GM13976 (cell line): Measurements from ENCODE around the gene PRKCH.
"Not testable (repeated sequence)": the region's sequence is repeated elsewhere in the genome, so short reads cannot be mapped to it uniquely, and the experiment has no call there.

ENCODE experiments used
- DNase-seq: peaks from one replicate; pipeline ENCODE4 v3.0.0; 2012; ENCODE audit warnings: low spot score
- in situ Hi-C: fragments of 300-500 bp; cut with MboI; formaldehyde crosslinking; loops from one replicate; pipeline ENCODE4 v1.12.0; 2022; ENCODE audit warnings: low sequenced_read_pairs, mixed read lengths, inconsistent platforms; ENCODE audit not compliant: unreplicated experiment
- TF ChIP-seq, protein P1 (sequence below): IDR thresholded peaks from 2 replicates; pipeline ENCODE4 v1.5.1; 2012; ENCODE audit warnings: borderline replicate concordance, mild to moderate bottlenecking; ENCODE audit not compliant: insufficient read depth; ENCODE audit errors: extremely low read depth, missing control alignments, control extremely low read depth

PRKCH gene

DNA sequence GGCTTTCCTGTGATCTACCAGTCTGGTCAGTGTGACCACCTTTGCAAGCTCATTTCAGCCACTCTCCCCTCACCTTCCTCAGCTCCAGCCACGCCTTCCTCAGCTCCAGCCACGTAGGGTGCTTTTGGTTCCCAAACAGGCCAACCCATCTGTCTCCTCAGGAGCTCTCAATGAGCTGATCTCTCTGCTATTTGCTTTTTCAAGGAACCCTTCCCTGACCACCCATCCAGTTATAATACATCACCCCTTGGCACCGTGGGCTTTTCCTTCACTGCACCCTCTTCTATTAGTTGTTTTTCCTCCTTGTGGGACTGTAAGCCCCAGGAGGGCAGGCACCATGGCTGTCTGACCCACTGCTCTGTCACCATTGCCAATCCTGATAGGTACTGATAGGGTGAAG is 2.3 kb upstream of the PRKCH start:
- no peak for DNase-seq
- in situ Hi-C loops: no loop called here
- TF ChIP-seq, protein P1, sequence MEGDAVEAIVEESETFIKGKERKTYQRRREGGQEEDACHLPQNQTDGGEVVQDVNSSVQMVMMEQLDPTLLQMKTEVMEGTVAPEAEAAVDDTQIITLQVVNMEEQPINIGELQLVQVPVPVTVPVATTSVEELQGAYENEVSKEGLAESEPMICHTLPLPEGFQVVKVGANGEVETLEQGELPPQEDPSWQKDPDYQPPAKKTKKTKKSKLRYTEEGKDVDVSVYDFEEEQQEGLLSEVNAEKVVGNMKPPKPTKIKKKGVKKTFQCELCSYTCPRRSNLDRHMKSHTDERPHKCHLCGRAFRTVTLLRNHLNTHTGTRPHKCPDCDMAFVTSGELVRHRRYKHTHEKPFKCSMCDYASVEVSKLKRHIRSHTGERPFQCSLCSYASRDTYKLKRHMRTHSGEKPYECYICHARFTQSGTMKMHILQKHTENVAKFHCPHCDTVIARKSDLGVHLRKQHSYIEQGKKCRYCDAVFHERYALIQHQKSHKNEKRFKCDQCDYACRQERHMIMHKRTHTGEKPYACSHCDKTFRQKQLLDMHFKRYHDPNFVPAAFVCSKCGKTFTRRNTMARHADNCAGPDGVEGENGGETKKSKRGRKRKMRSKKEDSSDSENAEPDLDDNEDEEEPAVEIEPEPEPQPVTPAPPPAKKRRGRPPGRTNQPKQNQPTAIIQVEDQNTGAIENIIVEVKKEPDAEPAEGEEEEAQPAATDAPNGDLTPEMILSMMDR: no peak

DNA sequence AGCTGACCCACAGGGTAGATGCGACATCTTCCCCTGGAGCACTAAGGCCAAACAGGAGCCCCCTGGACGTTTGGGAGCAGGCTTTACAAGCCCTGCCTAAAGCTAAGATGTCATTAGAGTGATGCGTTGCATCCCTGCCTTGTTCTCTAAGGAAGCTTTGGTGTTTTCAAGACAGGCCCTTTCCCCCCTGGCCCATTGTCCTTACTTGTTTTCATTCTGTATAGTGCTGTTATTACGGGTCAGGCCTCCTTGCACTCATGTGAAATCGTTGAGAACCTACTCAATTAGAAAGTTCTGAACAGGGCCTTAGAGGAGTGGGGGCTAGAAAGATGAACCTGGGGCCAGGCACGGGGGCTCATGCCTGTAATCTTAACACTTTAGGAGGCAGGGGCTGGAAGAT is 1.7 kb upstream of the PRKCH start:
- in situ Hi-C loops: loop anchor here (10.0 kb wide), 1 partner anchor 115 kb away; no protein-coding TSS in a partner anchor
- no peak for DNase-seq
- TF ChIP-seq, protein P1: no peak

DNA sequence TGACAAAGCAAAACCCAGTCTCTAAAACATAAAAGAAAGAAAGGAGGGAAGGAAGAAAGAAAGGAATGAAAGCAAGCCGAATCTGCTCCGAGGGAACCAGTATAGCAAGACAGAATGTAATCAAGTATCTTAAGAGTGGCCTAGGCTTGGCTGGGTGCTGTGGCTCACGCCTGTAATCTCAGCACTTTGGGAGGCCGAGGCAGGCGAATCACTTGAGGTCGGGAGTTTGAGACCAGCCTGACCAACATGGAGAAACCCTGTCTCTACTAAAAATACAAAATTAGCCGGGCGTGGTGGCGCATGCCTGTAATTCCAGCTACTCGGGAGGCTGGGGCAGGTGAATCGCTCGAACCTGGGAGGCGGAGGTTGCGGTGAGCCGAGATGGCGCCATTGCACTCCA is 1.2 kb upstream of the PRKCH start:
- DNase-seq: not testable (repeated sequence)
- in situ Hi-C loops: loop anchor here (10.0 kb wide), 1 partner anchor 115 kb away; no protein-coding TSS in a partner anchor

DNA sequence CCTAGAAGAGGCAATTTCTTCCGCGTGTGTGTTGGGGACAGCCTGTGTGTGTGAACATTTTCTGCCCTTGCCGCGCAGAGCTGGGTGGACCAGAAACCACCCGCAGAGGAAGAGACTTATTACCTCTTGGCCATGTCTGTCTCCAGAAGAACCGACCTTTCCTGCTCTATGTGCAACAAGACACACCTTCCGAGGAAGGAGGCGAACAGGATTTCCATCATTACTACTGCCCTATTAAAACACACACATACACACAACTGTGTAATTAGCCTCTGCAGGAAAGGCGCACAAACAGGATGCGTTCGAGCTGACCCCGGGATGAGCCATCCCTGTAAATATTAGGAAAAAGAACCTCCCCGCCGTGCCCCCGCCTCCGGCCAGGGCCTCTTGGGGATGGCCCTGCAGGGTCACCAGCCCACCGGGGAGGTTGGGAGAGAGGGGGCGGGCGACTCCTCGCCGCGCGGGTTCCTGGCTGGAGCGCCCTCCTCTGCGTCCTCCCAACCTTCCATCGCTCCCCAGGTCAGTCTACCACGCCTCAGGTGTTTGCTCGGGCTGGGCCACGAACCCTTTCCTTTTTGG is 484 bp upstream of the PRKCH start:
- no peak for DNase-seq
- TF ChIP-seq, protein P1: no peak
- in situ Hi-C loops: loop anchor here (10.0 kb wide), 1 partner anchor 114 kb away; no protein-coding TSS in a partner anchor

DNA sequence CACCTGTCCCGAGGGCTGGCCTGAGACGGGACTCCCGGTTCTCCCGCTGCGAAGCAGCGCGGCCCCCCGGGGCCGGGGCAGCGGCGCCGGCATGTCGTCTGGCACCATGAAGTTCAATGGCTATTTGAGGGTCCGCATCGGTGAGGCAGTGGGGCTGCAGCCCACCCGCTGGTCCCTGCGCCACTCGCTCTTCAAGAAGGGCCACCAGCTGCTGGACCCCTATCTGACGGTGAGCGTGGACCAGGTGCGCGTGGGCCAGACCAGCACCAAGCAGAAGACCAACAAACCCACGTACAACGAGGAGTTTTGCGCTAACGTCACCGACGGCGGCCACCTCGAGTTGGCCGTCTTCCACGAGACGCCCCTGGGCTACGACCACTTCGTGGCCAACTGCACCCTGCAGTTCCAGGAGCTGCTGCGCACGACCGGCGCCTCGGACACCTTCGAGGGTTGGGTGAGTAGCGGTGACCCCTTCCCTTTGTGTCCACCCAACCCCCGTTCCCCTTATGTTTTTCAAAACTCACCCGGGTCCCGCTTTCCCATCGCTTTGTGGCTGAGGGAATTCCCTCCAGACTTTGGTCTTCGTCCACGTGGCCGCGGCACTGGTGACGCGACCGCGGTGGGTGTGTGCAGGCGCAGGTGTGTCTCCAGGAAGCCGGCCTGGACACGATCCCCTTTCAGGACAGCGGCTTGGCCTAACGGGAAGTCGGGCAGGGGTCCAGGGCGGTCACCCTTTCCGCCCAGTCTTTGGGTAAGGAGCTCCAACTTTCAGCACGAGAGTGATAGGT is 826 bp downstream of the PRKCH start:
- in situ Hi-C loops: loop anchor here (10.0 kb wide), 1 partner anchor 113 kb away; no protein-coding TSS in a partner anchor
- TF ChIP-seq, protein P1: no peak
- DNase-seq: peak; percentile 46

DNA sequence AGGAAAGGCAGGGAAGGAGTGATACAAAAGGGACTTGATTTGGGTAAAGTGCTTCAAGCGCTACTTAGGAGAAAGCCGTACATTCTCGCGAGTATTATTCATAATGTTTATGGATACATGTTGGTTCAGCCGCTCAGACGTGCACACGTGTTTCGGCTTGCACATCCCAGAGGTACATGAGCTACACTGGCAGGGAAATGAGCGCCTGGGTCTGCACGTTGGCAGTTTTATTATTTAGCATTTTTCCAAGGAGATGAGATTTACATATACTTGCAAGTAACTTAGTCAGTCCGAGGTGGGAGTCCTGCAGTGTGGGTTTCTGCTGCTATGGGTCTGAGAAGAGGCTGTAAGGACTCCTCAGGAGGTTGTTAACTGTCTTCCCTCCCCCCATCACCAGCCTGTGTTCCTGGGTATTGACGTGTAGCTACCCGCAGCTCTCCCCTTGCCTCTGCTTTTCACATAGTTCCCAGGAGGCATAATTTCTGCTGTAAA is 1.5 kb downstream of the PRKCH start:
- TF ChIP-seq, protein P1: no peak
- peak; percentile 38 for DNase-seq
- in situ Hi-C loops: loop anchor here (10.0 kb wide), 1 partner anchor 112 kb away; no protein-coding TSS in a partner anchor

DNA sequence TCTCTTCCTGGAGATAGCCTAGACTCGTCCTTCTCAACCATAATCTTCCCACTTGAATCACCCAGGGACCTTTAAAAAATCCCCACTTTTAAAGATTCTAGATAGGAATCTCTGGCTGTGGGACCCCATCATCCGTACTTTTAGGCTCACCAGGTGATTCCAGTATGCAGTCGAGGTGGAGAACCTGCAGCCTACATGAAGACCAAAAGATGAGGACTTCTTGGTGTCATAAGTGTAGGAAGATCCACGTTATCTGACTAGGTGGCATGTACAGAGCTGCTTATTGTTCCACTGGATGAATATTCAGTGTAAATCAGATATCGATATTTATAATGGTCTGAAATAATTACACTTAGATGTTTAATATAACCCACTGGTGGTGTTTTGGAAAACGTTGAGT is 2.6 kb downstream of the PRKCH start:
- in situ Hi-C loops: loop anchor here (10.0 kb wide), 1 partner anchor 111 kb away; no protein-coding TSS in a partner anchor
- TF ChIP-seq, protein P1: no peak
- DNase-seq: no peak
